ENCODE data around the gene IL5RA.

Gene IL5RA, protein sequence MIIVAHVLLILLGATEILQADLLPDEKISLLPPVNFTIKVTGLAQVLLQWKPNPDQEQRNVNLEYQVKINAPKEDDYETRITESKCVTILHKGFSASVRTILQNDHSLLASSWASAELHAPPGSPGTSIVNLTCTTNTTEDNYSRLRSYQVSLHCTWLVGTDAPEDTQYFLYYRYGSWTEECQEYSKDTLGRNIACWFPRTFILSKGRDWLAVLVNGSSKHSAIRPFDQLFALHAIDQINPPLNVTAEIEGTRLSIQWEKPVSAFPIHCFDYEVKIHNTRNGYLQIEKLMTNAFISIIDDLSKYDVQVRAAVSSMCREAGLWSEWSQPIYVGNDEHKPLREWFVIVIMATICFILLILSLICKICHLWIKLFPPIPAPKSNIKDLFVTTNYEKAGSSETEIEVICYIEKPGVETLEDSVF

DNA sequence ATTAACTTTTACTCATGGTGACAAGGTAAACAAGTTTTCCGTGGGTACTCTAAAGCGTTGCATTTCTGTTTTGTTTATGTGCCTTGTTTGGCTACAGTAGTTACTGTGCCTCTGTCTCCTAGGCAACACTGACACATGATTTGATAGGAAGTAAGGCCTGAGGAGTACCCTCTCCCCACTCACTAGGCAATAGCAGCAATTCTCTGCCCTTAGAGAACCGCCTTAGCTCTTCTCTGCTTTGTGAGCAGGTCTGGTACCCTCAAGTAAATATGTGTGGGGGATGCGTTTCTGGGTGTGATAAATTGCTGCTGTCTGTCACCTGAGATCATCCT, at the start of gene IL5RA:
IL5RA (minus strand) TSS at position 76 of the 332 bp plus-strand sequence. CDS start 5,390 bp downstream, outside the sequence.
- peak; percentile 77 for DNase-seq

DNA sequence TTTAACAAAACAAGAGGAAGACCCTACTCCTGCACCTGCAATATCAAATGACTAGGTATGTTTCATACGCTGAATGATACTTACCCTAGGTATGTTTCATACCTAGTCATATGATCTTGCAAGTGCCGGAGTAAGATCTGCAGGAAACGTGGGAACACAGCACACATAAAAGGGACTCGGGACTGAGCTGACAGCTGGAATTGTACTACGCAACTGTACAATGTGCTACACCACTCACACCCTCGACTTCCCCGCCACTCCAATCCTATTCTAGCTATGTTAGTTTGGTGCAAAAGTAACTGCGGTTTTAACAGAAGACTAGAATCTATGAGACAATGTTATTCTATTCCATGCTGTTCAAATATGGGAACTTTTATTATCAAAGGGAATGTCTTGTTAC, 47.3 kb upstream of the IL5RA start:
- no peak for DNase-seq

DNA sequence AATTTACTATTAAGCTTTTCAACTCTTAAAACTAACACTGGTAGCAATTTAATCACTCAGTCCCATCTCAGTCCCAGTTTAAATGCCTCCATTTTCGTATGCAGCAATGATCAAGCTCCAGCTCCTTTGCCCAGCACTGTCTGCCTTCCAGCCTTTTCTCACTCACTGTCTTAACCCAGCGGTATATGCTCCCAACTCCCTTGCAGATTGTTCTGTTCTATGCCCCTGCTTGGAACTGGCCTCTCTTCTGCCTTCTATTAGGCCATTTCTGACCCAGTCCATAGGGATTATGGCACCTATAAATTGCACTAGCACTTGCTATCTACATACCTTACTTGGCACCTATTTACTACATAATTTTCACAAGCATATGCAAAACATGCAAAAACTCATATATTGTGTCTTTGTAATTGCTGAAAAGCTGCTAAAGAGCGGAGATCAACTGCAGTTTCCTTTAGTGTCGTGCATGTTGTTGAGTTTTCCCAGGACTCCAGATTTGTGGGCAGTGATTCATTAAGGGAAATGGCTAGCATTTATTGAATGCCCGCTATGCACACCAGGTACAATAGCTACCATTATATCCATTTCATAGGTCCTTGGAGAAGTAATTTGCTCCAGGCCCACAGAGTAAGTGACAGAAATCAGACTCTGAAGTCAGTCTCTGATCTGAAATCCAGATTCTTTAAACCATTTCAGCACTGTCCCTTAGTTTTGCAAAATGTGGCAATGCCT, 44.9 kb upstream of the IL5RA start:
- no peak for DNase-seq

DNA sequence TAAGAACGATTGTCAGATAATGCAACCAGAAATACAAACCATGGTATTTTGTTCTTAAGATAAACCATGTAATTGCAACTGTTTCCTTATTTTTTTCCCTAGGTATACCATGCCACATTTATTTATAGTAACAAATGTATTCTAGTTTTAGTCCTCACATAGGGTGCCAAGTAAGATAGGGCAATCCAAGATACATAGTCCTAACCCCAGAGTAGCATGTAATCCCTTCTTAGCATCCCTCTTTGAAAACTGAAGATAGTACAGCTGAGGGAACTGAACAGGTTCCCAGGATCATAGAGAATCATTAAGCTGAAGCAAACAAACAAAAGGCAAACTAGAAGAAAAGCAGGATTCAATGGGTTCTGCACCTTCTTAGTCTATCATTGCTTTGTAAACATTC, 41.3 kb upstream of the IL5RA start:
- DNase-seq = no peak

DNA sequence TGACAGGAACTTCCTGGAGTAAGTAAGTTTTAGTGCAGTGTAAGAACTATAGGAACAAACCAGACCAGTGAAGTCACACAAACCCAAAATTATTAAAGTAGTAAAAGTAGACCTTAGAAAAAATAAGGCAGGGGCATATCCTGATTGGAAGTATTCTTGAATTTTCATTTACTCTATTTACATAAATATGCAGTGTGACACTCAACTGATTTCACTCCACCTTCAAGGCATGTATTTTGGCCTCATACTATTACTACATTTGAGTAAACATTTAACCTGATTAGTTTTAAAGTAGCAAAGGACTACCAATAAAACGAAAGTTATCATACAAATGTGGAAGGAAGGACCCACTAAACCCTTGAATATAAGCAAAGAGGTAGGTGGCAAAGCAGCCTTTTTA, 39.4 kb upstream of the IL5RA start:
- DNase-seq = no peak

DNA sequence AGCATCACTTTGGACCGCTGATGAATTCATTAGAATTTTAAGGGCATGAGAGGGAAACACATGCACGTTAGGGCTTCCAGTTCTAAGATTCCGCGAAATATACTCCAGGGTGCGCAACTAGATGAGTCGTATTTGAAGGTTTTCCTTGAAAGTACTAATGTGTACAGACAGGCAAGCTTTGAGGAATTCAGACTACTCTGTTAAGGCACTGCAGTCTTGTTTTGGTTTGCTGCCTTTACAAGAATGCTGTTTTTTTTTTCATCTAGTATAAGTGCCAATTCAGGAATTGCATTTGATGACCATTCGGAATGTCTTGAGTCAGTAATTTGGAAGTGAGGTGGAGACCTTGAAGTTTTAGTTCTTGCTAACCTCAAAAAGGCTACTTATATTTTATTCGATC, 35.7 kb upstream of the IL5RA start:
- no peak for DNase-seq

DNA sequence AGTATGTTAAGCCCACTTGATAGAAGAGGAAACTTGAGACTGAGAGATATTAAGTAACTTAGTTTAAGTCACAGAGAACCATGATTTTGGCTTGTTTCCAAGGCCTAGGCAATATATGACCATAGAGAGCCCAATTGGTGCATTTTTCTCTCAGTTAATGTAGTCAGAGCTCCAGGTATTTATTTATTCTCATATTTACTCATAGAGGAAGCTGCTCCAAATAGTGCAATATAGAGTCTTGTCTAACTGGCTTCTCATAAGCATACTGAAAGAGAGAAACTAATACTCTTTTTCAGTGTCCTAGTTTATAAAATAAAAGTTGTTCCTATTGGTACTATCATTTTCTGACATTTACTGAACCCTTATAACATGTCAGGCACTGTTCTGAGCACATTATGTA, 31.8 kb upstream of the IL5RA start:
- DNase-seq = no peak

DNA sequence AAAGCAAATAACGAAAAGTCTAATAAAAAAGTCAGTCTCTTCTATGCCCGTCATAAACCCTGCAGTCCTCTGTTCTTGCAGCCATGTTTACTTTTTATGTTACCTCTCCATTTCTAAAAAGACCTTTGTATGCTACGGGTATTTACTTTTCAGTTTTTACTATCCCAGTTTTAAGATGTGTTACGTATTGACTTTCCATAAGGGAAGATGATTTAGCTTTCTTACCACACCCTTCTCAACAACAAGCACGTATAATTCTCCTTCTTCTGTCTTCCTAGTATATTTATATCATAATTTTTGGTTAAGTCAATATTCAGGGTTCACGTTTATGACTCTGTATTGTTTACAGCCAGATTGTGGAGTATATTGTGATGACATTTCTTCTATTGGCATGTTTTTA, 27.4 kb upstream of the IL5RA start:
- DNase-seq = no peak

DNA sequence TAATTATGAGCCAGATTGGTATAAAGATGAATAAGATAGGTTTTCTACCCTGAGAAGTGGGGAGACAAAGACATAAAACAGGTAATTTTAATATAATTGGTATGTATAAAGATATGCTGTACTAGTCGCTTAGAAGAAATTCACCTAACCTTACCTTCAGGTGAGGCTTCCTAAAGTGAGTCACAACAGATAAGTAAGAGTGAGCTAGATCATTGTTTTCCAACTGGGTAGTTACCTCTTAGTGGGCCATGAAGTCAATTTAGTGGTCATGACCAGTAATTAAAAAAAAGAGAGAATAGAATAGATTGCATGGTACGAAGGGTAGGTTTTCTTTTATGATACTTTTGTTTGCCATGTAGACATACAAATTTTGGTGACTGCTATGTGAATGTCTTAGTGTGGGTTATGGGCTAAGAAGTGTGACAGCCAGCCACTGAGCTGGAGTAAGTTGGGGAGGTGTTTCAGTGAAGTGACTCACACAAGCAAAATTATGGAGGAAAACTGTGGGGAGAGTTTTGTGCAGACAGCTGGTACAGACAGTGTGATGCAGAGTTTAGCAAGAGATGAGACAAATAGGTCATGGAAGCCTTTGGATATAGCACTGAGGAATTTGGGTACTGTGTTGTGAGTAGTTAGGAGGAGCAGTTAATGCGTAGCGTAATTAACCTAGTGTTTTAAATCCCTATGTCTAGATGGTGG, 24.7 kb upstream of the IL5RA start:
- DNase-seq = no peak

DNA sequence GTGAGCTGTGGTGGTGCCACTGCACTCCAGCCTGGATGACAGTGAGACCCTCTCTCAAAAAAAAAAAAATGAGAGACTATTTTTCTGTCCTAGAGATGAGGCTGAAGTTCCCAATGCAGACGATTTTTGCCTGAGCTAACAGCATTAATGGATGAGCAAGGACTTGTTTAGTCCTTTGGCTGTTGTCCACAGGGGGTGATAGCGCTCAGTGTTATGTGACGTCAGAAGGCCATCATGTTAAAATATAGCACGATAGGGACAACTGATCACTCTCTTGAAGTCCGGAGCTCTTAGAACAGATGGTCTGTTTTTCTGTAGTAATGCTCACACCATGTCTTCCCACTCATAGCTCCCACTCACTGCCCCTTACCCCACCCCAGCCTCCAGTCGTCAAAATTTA, 23.3 kb upstream of the IL5RA start:
- no peak for DNase-seq

DNA sequence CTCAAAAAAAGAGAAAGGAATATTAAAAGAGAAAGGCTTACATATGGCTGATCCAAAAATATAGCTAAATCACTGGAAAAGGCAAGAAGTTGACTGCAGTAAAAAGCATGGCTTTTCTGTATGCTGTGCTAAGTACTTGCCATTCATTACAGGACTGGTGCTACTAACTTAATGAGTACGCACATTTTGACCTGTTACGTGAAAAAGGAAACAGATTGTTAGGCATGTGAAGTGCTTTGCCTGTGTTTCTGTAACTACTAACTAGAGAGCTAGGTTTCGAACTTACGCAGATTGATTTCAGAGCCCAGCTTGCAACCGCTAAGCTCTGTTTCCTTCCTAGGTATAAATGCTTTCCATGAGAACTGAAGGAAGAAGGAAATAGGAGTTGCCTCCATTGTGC, 19.4 kb upstream of the IL5RA start:
- DNase-seq = no peak

DNA sequence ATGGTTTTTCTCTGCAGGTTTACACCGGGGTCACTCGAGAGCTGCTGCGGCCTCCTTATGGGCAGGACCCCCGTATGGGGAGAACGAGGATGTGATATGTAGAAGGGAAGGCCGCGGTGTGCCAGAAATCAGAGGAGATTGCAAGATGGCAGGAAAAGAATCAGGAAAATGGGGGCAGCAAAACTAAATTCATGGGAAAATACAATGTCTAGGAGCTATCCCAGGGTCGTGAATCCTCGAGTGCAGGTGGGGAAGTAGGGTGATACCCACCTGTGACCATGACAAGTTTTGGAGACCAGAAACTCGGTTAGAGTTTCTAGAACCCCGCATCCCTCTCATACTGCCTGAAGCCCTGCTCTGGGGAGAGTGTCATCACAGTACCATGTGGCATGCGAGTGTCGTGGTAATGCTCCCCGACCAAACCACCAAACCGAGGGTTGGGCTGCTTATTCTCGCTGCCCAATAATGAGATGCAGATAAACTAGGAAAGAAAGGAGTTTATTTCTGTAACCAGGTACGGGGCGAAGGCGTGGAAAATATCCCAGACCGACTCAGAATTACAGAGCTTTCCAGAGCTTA, 17.3 kb upstream of the IL5RA start:
- DNase-seq = peak; percentile 8

DNA sequence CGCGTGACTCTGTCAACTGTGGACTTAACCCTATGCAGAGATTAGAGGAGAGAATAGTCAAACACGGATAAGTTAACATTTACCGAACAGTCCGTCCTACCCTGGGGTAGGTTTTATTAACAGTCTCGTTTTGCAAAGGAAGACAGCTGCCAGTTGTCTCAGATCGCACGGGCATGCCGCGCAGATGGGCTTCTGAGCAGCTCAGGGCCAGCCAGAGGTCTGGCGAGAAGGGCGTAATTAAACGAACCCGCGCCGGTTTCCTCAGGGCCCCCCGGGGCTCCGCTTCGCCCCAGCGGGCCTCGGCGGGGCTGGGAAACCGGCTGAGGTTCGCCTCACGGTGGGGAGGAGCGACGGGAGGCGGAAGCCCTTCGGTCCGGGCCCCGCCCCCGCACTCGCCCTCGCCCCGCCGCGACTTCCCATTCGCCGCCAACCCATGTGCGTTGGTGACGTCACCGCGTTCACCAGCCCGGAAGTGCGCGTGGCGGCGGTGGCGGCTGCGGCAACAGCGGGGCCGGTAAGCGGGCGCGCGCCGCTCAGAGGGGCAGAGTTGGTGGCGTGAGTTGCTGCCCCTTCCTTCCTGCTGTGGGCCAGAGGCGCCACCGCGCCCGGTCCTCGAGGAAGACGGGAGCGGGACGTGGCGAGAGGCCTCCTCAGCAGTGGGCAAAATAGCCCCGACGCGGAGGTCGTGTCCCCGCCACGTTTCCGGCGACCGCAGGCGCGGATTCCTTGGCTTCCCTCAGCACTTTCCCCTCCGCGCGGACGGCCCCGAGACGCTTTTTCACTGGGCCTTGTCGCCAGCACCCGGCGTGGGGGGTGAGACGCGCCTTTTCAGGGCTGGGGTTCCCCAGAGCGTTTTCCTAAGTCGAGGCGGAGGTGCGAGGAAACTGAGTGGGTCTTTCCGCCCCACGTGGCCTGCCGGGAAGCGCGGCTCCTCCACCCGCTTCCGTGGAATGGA, 16.6 kb upstream of the IL5RA start, which contains the start of gene TRNT1:
TRNT1 (plus strand) TSS at position 464 of the 955 bp plus-strand sequence. CDS start 2,101 bp downstream, outside the sequence.
- peak; percentile 89 for DNase-seq

DNA sequence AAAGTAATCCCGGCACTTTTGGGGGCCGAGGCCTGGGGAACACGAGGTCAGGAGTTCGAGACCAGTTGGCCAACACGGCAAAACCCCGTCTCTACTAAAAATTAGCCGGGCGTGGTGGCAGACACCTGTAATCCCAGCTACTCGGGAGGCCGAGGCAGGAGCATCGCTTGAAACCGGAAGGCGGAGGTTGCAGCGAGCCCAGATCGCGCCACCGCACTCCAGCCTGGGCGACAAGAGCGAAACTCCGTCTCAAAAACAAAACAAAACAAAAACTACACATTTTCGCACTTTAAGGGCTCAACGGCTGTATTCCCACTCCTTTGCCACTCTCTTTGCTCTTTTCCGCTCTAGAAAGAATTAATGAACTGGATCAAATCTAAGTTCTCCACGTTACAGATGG, 15.8 kb upstream of the IL5RA start:
- DNase-seq = no peak

DNA sequence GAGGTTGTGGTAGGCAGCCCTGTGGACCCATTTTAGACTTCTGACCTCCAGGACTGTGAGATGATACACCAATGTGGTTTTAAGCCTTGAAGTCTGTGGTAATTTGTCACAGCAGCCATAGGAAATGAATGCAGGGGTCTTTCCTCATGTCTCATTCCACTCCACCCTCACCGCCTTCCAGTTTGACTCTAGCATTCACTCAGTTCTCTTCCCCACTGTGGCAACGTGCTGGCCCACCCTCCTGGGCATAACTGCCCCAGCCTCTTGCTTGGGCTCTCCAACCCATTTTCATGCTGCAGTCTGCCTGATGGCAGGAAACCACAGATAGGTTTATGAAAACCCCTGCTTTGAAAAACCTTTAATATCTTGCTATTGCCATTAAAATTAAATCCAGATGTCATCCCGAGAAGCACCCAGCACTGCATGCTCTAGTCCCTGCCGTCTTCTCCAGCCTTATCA, 9.2 kb upstream of the IL5RA start:
- no peak for DNase-seq

DNA sequence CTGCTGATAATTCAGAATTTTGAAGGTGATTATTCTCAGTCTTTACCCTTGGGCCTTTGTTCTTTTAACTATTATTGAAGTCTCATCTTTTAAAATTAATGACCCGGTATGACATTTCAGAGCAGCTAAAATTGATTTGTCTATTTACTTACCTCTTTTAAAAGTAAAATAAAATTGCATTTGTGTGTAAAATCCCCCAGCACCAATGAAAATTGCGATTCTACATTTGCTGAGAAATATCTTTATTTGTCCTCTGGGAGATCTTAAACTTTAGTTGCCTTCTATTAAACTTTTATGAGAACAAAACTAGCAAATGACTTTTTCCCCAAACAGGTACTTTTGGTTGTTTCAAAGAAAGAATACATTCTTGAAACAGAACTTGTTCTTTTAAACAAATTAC, 7.5 kb upstream of the IL5RA start:
- DNase-seq = no peak

DNA sequence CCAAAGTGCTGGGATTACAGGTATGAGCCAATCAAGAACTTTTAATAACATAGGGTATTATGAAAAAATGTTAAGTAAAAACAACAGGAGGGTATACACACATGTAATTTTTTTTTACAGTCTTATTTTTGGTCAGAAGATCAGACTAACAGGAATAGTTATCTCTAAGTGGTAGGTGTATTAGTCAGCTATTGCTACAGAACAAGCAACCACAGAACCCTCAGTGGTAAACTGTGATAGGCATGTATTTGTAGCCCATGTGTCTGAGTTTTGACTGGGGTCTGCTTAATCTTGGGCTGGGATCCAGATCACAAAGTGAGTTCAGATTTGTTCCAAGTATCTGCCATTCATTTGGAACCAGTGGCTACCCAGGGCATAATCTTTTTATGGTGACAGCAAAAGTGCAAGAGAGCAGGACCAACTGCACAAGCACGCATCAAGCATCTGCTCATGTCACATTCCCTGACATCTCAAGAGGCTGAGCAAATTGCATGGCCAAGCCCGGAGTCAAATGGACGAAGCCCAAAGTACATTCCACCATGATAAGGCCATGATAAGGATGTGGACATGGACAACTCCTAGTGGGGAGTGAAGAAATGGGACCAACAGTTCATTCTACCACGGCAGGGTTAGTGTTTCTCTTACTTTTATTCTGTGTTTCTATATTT, 3.0 kb upstream of the IL5RA start:
- DNase-seq = no peak

DNA sequence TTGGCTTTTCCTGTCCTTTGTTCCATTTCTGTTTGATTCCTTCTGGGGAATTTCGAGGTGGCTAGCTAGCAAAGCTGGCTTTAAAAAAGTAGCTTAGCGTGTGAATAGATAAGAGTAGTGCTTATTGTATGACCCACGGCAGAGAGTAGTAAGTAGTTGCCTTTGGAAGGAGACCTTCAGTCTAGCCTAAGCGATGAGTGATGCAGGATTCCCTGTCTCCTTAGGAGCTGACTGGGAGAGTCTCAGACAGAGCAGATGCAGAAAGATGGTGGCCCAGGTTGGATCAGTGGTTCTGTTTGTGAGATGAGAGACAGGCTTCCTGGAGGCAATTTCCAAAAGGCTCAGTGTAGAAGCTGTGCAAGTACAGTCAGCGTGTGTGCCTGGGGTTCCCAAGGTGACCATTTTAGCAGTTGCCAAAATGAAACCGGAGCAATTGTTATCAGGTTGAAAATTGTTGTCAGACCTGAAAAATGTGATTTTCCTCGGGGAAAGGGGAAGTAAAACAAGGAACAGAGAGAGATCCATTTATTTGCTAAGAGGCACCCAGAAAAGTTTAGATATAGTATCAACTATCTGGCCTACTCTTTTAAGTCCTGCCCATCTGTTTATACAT, 681 bp upstream of the IL5RA start:
- DNase-seq = no peak

DNA sequence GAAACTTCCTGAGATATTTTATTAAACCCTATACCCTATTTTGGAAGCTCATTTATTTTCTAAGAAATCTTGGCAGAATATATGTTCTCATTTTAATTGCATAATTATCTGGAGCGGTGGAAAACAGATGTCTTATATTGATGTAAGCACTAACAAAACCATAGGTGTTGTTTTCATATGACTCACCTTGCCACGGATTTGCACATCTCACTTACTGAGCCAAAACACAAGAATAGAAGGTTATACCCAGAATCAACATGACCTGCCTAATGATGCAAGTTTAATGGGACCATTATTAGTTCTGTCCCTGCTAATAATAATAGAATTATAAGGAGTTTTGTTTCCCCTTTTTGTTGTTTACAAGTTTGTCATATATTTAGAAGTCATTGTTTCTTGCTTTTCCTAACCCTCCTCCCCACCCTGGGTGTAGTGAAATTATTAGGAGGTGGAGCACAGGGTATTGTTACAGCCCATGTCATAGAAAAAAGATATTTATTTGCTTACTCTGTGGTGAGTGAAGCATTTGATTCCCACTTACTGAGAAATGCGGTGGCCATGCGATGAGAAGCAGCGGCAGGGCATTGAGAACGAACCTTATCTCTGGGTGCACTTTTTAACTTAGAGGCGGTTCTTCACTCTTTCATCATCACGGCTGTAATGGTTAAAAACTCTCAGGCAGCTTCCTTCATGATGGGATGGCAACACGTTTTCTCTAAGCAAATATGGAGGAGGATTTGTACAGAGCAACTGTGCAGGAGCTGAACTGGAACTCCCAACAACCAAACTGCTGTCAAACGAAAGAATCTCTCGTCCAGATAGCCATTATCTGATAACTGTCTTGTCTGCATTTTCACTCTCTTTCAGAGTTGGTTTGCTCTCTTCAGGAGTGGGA, 521 bp downstream of the IL5RA start:
- peak; percentile 42 for DNase-seq

DNA sequence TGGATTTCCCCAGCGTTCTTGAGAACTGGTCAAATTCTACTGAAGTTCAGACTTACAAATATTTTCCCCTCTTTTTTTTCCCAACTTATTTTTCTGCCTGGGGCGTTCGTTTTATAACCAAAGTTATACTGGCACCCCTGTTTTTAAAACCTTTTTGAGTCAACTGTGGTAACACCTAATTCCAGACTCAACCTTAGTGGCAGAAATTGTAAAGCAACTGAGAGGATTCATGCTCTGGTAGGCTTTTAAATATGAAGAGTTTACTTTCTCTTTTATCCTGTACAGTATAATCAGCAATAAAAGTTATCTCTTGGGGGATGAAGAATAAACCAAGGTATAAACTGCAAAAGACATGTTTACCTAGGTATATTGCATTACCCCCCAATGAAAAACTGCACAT, 2.3 kb downstream of the IL5RA start:
- DNase-seq = no peak
